NB4 (cell line): Measurements from ENCODE around the gene EIF3B.
"Not testable (repeated sequence)": the region's sequence is repeated elsewhere in the genome, so short reads cannot be mapped to it uniquely, and the experiment has no call there.

Experiments used
- POLR2A ChIP-seq: IDR thresholded peaks from 2 replicates; pipeline ENCODE4 v1.6.1; 2011; ENCODE audit warnings: mild to moderate bottlenecking; ENCODE audit not compliant: insufficient read length; ENCODE audit errors: extremely low read depth
- TF ChIP-seq, protein P1 (sequence below): IDR thresholded peaks from one replicate; pipeline ENCODE4 v1.5.1; 2012; ENCODE audit warnings: low read depth, low read length

DNA sequence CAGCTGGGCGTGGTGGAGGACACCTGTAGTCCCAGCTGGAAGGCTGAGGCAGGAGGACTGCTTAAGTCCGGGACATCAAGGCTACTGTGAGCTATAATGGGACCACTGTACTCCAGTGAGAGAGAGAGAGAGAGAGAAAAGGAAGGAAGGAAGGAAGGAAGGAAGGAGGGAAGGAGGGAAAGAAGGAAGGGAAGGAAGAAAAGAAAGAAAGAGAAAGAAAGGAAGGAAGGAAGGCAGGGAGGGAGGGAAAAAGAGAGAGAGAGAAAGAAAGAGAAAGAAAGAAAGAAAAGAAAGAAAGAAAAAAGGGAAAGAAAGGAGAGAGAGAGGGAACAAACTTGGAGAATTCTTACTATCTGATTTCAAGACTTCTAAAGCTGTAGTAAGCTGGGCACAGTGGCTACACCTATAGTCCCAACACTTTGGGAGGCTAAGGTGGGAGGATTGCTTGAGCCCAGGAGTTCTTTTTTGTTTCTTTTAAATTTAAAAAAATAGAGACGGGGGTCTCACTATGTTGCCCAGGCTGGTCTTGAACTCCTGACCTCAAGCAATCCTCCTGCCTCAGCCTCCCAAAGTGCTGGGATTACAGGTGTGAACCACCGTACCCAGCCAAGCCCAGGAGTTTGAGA lies 21.9 kb upstream of the EIF3B start:
- TF ChIP-seq, protein P1, sequence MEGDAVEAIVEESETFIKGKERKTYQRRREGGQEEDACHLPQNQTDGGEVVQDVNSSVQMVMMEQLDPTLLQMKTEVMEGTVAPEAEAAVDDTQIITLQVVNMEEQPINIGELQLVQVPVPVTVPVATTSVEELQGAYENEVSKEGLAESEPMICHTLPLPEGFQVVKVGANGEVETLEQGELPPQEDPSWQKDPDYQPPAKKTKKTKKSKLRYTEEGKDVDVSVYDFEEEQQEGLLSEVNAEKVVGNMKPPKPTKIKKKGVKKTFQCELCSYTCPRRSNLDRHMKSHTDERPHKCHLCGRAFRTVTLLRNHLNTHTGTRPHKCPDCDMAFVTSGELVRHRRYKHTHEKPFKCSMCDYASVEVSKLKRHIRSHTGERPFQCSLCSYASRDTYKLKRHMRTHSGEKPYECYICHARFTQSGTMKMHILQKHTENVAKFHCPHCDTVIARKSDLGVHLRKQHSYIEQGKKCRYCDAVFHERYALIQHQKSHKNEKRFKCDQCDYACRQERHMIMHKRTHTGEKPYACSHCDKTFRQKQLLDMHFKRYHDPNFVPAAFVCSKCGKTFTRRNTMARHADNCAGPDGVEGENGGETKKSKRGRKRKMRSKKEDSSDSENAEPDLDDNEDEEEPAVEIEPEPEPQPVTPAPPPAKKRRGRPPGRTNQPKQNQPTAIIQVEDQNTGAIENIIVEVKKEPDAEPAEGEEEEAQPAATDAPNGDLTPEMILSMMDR: not testable (repeated sequence)
- TF ChIP-seq POLR2A: not testable (repeated sequence)
